ENCODE measurements around the gene DLX6.

- TF ChIP-seq CTCF (conservative IDR thresholded peaks at IDR 0.05) (no peak), EZH2 (IDR thresholded peaks at IDR 0.05; ENCODE audit: low read depth) (no peak)
Measured at GRCh38 chr7:97018791-97019531, 13.6 kb downstream of the DLX6 start.
